A204.1 (cell line): ENCODE data around the gene RARA.

Source experiments
- FAIRE-seq: peaks from 2 replicates; lab custom pipeline; 2012; peaks lifted over from hg19 to GRCh38; lab: Jason Lieb, UNC

Gene RARA

DNA sequence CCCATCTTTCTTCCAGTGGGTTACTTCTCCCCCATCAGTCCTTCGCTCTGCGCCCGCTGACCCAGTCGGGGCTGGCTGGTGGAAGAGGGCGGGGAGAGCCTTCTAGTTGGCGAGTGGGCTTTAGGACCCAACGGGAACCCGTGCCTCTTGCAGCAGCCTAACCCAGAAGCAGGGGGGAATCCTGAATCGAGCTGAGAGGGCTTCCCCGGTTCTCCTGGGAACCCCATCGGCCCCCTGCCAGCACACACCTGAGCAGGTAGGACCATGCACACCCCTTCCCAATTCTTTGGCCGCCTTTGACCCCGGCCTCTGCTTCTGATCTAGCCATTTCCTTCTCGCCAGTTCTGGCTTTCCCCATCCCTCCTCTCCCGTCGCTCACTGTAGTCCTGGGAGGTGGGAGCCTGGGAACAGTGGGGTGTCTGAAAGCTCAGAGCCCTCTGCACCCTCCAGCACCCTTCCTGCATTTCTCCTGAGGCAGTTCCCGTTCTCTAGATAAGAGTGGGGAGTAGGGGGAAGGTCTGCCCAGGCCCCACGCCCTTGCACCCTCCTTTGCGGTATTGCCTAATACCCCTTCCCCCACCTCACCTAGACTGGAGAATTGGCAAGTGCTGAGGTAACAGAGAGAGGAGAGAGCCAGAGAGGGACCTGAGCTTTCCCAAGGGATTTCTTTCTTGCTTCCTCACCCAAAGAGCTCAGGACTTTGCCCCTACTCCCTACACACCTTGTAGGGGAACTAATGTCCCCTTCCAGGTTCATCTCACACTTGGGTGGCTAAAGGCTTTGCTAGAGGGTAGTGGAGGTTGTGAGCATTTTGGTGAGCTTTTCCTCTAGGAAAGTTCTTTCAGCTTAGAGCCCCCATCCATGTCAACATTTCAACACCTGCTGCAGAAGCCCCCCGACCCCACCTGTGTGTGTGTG, at the start of gene RARA:
TSS of gene RARA (plus strand) at position 150 of the 918 bp plus-strand sequence. CDS start 22,039 bp downstream, outside the sequence.
- FAIRE-seq: no peak

DNA sequence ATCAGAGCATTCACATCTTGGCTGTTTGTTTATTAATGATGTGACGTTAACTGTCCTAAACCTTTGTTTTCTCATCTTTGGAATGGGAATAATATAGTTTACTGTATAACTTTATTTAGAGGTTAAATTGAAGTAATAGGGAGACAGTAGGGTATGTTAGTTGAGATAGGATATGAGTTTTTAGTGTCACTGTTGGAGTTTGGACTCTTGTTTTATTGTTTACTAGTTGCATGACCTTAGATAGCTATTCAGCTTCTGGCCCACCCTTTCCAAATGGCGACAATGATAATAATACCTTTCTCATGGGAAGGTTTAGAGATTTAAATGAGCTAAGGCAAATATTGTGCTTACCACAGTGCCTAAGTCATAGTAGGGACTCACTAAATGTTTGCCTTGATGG, 49.5 kb upstream of the RARA start:
- FAIRE-seq: no peak

DNA sequence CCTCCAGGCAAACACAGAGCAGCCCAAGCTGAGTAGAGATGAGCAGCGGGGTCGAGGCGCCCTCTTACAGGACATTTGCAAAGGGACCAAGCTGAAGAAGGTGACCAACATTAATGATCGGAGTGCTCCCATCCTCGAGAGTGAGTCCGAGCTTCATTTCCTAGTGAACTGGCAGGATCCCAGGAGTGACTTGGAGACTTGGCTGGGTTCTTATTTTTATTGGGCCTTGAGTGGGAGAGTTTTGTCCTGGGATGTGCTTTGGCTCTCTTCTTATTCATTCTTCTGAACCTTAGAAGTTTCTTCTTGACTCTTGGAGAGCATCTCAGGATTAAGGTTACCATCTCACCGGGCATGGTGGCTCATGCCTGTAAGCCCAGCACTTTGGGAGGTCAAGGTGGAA, 48.5 kb upstream of the RARA start:
- FAIRE-seq: no peak

DNA sequence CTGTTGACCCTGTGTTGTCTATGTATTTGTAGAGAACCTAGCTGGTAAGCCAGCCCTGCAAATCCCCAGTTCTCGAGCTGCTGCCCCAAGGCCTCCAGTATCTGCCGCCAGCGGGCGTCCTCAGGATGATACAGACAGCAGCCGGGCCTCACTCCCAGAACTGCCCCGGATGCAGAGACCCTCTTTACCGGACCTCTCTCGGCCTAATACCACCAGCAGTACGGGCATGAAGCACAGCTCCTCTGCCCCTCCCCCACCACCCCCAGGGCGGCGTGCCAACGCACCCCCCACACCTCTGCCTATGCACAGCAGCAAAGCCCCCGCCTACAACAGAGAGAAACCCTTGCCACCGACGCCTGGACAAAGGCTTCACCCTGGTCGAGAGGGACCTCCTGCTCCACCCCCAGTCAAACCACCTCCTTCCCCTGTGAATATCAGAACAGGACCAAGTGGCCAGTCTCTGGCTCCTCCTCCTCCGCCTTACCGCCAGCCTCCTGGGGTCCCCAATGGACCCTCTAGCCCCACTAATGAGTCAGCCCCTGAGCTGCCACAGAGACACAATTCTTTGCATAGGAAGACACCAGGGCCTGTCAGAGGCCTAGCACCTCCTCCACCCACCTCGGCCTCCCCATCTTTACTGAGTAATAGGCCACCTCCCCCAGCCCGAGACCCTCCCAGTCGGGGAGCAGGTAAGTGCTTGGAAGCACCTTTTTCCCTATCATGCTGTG, 44.4 kb upstream of the RARA start:
- FAIRE-seq: no peak

DNA sequence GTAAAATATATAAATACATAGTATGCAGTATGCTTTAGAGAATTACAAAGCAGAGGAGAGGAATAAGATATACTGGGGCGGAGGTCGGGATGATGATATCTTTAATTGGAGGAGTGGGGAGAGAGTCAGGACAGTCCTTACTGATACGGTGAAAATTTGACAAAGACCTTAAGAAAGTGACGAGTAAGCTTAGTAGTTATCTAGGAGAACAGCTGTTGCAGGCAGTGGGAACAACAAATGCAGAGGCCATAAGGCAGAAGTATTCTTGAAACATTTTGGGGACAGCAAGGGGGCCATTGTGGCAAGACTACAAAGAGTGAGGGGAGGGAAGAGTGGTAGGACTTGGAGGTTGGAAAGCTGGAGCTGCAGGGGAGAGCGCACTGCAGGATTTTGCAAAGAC, 43.6 kb upstream of the RARA start:
- no peak for FAIRE-seq

DNA sequence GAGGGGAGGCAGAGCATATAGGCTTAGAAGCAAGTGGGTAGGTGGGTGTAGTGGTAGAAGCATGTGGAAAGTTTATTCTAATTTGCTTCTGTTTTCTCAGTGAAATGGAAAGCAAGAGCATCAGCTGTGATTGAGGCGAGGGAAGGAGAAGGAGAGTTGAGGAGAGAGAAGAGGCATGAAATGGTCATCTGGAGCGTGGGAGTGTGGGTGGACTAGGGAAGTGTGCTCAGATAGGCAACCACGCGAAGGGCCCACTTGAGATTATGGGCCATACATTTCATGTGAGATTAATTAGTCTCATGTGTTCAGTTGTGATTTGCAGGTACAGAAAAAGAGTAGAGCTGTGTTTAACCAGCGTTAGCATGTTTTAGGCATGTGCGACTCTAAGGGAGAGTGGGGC, 42.1 kb upstream of the RARA start:
- FAIRE-seq: no peak

DNA sequence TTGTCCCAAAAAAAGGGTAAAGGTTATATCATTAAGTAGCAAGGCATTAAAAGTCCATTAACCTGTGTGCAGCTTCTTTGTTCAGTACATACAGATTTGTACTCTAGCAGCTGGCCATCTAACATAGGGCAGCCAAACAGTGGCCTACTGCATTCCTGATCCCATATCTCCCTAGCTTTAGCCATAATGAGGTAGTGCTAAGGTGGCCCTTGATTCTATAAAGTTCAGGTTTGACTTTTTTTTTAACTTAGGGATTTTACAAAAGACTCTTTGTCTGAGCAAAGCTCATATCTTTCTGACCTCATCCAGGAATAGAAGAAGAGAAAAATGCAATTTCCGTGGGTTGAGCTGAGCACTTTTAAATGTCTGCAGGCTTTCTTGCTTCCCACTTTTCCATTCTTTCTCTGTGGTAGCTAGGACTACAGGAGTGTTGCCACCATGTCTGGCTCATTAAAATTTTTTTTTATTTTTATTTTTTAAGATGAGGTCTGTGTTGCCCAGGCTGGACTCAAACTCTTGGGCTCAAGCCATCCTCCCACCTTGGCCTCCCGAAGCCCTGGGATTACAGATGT, 40.8 kb upstream of the RARA start:
- FAIRE-seq: no peak

DNA sequence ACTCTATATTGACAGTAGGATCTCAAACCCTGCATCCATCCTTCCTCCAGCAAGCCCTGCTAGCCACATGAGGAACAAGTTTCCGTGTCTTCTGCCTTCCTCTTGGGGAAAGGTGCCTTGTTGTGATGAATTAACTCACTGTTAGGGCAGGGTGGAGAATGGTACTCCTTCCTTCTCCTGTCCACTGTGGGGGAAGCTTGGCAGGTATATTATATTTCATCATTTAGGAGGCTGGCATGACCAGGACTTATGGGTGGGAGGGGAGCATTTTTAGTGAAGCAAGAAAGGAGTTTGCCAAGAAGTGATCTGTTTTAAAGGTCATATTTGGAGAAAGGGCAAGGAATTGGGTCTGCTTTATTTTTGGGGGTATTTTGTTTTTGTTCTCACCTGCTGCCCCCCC, 30.6 kb upstream of the RARA start:
- FAIRE-seq: no peak

DNA sequence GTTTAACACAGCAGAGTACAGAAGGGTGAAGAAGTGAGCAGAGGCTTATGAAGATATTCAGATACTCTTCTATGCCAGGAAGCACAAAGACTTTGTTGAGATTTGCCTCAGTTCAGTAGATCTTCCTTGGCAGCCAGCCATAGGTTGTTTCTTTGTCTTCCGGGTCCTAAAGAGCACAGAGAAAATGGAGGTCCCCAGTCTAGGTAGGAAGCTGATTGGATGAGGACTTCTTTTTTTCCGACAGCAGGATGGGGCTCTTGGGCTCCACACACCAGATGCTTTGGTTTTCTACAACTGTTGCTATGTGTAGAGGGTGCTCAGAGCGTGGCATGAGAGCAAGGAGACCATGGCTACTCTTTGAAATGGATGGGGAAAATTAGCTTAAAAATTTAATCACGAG, 29.6 kb upstream of the RARA start:
- no peak for FAIRE-seq

DNA sequence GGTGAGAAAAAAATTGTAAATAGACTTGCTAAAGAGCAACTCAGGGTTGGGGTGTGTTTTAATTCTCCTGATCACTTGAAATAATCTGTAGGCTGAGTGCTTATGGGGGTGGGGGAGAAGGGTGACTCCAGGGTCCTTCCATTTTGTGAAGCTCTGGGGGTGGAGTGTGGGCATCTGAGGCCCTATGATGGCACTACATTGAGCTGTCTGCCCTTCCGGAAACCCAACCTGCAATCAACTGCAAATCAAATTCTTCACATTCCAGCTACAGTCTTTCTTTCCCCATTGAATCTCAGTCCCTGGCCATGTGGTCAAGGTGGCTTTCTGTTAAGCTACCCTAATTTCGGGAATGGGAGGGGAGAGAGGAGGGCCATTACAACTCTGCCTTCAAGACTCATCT, 27.3 kb upstream of the RARA start:
- no peak for FAIRE-seq

DNA sequence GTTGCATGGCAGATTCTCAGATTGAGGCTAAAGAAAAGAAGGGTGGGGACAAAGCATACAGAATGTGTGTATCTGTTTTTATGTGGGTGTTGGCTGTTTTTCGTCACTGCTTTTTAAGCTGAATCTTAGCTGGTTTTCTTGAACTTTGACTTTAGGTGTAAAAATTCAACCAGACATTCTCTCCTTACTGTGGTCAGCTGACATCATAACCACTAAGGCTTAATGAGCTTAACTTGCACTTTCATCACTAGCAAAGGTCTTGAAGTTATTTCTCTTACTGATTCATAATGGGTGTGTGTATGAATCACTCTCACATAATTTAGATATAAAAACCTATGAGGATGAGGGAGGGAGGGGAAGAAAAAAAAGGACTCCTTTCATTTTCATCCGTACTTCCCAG, 25.3 kb upstream of the RARA start:
- FAIRE-seq: no peak

DNA sequence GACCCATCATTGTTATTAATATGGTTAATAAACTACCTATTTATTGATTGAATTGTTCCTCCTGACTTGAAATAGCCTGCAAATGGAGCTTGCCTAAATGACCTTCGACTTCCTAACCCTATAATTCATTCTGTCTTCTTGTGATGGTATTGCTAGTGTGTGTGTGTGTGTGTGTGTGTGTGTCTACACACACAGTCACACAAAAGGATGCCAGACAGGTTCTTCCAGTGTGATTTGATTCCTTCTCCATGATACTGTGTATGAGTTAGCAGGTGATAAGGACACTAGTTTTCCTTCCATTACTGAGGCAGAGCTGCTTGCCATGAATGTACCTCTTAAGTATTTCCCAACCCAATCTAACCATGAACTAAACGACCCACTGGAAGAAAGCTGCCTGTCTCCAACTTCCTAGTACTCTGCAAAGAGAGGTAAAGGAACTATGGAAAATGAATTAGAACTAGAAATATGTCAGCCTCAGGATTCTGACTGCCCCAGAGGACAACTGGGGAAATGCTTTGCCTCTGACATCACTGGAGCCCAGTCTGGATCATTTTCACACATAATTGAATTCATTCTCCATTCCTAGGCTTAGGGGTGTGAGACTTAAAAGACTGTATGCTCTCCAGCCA, 24.8 kb upstream of the RARA start:
- no peak for FAIRE-seq

DNA sequence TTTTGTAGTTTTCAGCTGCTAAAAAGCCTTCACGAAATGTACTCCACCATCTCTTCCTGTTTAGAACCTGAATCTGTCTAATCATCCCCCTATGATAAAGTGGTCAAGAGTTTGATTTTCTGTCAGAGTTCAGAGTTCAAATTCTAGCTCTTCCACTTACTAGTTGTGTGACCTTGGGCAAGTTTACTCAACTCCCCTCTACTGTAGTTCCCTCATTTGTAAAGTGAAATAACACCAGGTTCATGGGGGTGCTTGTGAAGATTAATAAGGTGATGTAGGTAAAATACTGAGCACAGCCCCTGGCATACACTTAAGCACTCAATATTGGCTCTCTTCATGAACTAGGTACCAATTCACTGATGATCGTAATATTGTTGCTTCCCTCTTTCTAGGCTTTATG, 22.5 kb upstream of the RARA start:
- FAIRE-seq: no peak

DNA sequence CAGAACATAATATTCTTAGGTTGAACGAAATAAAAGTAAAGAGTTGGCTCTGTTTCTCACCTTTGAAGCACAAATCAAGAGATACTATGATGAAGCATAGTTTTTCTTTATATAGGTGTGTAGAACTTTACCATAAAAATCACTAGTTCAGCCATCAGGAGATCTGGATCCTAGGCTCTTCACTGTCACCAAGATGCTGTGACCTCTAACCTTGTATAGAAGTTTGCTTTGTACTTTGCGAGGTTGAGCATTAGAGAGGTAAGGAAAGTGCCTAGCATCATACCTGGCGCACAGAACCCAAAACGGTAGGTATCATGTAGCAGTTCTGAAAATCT, 21.9 kb upstream of the RARA start:
- FAIRE-seq: no peak

DNA sequence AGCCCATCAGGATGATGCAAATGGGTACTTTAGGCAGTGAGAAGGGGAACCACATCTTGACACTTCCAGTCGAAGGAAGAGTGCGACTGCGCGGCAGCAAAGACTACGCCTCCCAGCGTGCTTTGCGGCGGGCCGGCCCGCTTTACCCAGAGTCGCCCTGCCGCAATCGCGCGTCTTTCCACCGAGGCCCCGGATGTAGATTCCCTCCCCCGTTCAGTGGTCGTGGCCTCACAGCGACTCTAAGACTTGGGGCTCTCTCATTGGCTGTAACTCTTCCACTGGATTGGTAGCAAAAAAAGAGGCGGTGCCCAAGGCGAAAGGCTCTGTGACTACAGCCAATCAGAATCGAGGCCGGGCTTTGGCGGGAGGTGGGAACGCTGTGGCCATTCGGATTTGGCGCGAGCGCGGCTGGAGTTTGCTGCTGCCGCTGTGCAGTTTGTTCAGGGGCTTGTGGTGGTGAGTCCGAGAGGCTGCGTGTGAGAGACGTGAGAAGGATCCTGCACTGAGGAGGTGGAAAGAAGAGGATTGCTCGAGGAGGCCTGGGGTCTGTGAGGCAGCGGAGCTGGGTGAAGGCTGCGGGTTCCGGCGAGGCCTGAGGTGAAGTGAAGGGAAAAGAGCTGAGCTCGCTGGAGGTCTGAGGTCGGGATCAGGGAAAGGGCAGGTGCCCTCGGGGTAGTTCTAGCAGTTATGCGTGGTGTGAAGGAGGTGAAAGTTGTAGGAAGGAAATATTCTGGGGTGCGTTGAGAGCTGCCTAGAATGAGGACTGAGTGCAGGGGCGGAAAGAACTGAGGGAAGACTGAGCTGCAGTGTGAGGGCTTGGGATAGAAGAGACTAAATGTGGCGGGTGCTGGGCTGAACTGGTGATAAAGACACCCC, 21.2 kb upstream of the RARA start, which contains the start of gene CDC6:
TSS of gene CDC6 (plus strand) at position 386 of the 876 bp plus-strand sequence. CDS start 1,542 bp downstream, outside the sequence.
- peak; percentile 98 for FAIRE-seq

DNA sequence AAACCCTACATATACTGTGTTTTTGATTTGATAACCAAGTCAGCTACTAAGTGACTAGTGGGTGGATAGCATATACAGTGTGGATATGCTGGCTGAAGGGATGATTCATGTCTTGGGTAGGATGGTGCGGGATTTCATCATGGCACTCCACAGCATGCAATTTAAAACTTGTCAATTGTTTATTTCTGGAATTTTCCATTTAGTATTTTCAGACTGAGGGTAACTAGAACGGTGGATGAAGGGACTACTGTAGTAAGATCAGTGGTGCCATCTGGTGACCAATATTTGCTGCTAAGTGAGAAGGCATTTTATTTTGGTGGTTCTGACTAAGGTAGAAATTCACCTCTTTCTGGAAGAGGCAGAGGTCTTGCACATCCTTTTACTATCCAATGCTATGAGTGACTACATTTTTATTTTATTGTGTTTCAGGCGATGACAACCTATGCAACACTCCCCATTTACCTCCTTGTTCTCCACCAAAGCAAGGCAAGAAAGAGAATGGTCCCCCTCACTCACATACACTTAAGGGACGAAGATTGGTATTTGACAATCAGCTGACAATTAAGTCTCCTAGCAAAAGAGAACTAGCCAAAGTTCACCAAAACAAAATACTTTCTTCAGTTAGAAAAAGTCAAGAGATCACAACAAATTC, 18.2 kb upstream of the RARA start:
- peak; percentile 86 for FAIRE-seq

DNA sequence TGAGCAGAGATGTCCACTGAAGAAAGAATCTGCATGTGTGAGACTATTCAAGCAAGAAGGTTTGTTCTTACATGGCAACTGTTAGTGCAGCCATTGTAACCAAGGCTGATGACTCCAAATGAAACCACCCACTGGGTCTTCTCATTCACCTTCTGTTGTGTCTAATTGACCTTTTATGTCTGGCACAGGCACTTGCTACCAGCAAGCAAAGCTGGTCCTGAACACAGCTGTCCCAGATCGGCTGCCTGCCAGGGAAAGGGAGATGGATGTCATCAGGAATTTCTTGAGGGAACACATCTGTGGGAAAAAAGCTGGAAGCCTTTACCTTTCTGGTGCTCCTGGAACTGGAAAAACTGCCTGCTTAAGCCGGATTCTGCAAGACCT, 17.7 kb upstream of the RARA start:
- FAIRE-seq: no peak

DNA sequence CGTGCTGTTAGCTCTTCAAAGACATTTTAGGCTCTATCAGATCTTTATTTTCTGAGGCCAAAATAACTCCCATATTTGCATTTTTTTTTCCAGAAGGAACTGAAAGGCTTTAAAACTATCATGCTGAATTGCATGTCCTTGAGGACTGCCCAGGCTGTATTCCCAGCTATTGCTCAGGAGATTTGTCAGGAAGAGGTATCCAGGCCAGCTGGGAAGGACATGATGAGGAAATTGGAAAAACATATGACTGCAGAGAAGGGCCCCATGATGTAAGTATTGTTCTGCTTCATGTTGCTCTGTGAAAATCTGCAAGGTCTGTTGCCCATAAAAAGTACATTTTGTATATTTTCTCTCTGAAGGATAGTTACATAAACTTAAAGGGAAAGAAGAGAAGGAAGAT, 15.6 kb upstream of the RARA start:
- FAIRE-seq: no peak

DNA sequence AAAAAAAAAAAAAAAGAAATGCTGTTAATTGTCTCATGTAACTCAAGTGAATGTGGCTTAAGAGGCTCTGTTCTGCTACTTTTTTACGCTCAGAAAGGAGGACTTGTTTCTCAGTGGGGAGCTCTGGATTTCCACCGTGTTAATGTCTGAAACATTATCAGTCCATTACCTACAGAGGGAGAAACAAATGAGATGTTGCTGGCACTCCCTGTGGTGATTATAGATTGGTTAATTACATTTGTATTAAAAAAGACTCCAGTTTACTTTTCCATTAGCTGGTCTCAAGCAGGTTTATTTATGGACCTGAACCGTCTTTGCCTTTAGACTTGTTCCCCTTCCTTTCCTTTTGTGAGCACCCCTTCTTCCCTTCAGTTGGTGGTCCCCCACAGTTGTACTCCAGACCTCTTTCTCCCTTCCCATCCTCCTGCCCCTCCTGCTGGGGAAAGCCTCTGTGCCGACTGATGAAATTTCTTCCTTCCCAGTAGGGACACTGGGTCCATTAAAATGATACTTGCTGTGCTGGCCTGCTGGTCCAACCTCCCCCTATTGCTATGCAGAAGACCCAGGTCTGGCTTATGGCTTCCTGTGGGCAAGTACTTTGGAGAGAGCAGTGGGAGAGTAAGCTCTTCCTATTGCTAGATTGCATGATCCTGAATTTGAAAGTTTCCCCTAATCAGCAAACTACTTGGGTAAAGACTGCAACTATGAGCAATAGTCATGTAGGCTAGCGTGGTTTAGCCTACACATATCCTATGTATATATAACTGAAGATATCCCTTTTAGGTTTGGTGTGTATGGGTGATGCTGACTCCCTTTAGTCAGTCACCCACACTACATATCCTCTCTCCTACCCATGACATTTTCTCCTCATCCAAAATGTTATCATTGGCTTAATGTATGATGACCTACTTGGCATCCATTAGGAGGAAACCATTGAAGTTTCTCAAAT, 13.2 kb upstream of the RARA start:
- FAIRE-seq: no peak

DNA sequence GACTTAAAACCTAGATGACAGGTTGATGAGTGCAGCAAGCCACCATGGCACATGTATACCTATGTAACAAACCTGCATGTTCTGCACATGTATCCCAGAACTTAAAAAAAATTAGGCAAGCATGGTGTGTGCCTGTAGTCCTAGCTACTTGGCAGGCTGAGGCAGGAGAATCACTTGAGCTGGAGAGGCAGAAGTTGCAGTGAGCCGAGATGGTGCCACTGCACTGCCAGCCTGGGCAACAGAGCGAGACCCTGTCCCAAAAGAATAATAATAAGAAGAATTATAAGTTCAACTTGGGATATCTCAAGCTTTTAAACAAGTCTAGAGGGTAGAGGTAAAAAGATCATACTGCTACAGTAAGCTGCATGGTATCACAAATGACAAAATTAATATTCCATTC, 11.5 kb upstream of the RARA start:
- no peak for FAIRE-seq
